GM10266 (cell line): ENCODE measurements around the gene NPIPA1.
"Not testable (repeated sequence)": the region's sequence is repeated elsewhere in the genome, so short reads cannot be mapped to it uniquely, and the experiment has no call there.

Source experiments
- DNase-seq: peaks from one replicate; pipeline ENCODE4 v3.0.0; 2012; ENCODE audit errors: extremely low spot score

NPIPA1 gene

DNA sequence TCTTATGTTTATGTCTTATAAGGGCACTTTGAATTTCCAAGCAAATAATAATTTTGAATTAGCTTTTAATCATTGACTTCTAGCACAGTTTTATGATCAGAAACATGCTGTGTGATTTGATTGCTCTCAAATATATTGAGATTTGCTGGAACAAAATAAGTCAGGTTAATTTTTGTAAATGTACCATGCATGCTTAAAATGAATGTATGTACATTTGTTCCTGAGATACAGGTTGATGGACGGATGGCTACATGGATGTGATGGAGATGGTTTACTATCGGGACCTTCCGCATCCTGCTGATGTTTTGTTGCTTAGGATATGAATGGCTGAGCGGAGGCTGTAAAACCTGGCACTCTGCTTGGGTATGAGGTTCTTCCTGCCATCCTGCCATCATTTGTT lies at the start of gene NPIPA1:
Gene NPIPA1, plus strand, starts transcription at position 301 of the 400 bp plus-strand sequence. Its CDS starts 0 bp downstream, at position 301.
- DNase-seq: not testable (repeated sequence)

DNA sequence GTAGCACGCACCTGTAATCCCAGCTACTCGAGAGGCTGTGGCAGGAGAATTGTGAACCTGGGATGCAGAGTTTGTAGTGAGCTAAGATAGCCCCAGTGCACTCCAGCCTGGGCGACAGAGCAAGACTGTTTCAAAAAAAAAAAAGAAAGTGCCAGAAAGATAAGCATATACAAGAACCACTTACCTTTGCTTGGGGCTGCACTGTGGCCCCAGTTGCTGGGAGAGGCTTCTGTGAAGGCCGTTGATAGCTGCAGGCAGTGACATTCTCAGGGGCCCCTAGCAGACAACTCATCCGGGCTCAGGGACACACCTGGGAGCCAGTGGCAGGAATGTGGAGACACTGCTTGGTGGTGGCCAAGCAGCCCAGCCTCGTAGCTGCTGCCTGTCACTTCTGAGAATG lies 45.1 kb upstream of the NPIPA1 start:
- not testable (repeated sequence) for DNase-seq

DNA sequence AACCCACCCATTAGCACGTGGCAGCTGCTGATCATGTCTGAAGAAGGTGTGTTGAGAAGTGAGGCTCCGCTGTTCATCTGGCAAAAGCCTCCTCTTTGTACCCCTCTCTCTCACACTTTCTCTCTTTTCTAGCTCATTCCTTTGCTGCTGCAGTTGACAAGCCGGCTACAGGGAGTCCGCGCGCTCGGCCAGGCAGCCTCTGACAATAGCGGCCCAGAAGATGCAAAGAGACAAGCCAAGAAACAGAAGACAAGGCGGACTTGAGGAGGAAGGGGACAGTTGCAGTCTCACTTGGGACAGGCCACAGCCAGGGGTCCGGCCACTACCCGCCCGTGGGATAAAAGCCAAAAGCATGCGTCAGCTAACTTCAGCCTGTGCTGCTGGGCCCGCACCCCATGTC lies 41.9 kb upstream of the NPIPA1 start:
- not testable (repeated sequence) for DNase-seq

DNA sequence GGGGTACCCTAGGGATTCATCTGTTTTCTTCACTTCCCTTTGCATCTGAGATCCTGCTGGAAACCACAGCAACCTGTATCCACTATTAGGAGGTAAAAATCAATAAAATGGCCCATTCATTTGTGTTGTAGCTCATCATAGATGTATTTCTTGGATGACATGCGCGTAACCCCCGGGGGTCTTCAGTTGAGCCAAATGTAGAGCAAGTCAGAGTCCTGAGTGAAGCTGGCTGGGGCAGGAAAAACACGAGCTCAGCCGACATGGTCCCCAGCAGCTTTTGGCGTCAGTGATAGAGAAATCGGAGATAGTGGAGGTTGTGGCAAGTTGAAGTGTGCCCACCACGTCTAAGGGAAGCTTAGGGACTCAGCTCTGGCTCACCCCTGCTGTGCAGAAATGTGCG lies 41.2 kb upstream of the NPIPA1 start:
- DNase-seq: not testable (repeated sequence)

DNA sequence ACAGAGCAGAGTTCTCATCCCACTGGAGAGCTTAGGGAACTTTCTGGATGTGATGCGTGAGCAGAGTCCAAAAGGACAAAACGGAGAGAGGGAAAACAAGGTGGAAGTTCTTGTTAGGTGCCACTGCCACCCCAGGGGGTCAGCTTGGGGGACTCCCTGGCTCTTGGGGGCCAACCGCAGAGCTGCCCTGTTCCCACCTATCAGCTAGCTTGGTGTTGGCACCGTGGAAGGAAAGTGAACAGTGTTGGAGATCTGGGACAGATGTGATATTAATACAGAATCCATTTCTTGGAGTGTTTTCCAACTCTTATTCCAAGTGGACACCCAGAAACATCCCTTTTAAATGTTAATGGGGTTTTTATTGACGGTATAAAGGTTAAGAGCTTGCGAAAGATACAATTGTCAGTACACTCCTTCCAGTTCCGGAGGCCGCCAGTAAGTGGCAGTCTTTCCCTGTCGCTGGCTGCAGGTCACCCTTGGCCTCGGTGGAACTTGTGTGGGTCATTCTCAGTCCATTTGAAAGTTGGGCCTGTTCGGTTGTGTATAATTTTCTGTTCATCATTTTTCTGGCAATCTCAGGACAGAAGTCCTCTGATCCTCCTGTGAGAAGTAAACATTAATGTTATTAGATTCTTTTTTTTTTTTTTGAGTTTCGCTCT lies 40.1 kb upstream of the NPIPA1 start:
- not testable (repeated sequence) for DNase-seq

DNA sequence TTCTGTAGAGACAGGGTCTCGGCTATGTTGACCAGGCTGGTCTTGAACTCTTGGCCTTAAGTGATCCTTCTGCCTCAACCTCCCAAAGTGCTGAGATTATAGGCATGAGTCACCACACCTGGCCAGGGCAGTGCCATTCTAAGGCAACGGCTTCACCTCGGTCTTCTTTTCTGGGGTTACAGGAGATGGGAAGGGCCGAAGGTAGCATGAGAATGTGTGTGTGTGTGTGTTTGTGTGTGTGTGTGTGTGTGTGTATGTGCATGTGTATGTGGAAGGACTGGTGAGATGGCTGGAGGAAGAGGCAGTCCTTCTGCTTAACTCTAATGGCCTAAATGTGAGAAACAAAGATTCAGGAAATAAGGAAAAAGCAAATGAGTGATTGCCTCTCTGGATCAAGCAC lies 39.1 kb upstream of the NPIPA1 start:
- not testable (repeated sequence) for DNase-seq

DNA sequence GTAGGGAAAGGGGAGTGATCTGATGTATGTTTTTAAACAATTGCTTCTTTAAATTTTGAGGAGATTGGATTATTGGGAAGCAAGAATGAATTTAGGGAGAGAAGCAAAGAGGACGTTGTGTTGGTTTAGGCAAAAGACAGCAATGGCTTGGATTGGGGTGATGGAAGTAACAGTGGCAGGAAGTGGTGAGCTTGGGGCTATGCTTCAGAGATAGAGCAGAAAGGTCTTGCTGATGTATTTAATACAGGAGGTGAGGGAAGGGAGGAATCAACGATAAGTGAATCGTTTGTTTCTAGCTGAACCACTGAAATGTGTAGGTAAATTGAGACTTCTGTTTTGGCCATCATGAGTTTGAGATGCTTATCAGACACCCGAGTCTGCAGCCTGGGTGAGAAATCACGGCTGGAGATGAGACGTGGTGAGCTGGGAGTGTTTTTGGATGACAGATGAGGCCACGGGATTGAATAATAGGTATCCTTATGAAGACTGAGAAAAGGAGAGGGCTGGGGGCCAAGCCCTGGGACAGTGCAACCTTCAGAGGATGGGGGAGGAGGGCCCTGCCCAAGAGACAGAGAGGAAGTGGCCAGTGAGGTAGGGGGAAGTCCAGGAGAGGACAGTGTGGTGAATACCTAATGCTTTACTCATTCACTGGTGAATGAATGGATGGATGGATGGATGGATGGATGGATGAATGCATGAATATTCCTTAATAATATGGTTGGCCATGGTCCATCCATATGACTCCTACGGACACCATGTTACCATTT lies 33.9 kb upstream of the NPIPA1 start:
- not testable (repeated sequence) for DNase-seq

DNA sequence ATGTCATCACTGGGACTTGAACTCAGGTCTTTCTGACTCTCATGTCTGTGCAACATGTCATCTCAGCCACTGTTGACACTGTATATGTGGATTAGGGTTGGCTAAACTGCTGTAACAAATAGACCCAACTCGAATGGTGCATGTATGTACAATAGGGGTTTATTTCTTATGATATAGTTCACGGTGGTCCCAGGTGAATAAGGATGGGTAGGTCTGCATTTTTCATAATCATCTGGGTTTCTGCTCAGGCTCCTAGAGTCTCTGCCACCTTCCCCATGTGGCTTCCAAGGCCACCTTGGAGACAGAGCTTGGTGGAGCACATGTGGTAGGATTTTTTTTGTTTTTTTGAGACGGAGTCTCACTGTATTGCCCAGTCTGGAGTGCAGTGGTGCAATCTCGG lies 27.5 kb upstream of the NPIPA1 start:
- not testable (repeated sequence) for DNase-seq

DNA sequence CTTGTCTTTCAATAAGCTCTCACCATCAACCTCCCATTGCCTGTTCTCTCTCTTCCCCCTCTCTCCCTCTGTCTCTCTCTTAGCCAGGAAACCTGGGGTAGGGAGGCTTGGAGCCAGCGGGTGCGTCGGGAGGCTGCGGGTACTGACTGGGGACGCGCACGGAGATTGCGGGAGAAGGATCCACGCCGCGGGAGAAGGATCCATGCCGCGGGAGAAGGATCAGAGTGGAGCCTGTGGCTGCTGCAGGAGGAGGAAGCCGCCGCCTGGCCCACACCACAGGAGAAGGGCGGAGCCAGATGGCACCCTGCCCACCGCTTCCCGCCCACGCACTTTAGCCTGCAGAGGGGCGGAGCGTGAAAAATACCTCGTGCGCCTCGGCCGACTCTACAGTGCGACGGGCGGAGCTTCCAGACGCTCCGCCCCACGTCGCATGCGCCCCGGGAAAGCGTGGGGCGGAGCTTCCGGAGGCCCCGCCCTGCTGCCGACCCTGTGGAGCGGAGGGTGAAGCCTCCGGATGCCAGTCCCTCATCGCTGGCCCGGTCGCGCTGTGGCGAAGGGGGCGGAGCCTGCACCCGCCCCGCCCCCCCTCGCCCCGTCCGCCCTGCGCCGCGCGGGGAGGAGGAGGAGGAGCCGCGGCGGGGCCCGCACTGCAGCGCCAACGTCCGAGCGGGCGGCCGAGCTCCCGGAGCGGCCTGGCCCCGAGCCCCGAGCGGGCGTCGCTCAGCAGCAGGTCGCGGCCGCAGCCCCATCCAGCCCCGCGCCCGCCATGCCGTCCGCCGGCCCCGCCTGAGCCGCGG lies 26.2 kb upstream of the NPIPA1 start:
- DNase-seq: not testable (repeated sequence)

DNA sequence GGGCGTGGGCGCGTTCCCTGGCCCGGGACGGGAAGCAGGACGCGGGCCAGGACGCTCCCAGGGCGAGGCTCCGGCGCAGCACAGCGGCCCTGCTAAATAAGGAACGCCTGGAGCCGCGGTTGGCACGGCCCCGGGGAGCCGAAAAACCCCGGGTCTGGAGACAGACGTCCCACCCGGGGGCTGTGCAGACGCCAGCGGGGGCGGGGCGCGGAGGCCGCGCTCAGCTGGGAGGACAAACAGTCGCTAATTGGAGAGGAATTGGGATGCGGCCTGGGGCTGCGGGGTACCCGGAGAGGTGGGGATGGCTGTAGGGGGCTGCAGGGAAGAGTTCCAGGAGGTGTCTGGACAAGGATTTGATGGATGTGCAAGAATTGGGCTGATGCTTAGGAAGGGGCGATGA lies 25.3 kb upstream of the NPIPA1 start:
- not testable (repeated sequence) for DNase-seq

DNA sequence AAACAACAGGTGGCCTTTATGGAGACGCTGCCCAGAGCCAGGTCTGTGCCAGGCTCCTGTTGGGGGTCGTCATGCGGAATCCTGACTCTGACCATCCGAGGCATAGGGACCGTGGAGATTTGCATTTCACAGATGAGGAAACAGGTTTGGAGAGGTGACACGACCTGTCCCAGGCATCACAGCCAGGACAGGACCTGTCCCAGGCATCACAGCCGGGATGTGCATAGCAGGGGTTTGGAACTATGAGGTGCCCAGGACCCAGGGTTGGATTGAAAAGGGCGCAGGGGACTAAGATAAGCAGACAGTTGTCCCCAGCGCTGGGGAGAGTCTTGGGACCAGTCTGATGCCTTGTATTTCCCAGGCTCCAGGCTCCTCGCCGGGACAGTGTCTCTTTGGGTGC lies 24.7 kb upstream of the NPIPA1 start:
- DNase-seq: not testable (repeated sequence)

DNA sequence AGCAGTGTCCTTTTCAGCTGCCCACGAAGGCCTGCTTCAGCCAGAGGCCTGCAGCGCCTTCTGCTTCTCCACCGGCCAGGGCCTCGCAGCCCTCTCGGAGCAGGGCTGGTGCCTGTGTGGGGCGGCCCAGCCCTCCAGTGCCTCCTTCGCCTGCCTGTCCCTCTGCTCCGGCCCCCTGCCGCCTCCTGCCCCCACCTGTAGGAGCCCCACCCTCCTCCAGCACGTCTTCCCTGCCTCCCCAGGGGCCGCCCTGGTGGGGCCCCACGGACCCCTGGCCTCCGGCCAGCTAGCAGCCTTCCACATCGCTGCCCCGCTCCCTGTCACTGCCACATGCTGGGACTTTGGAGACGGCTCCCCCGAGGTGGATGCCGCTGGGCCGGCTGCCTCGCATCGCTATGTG lies 18.7 kb upstream of the NPIPA1 start:
- DNase-seq: peak; percentile 4

DNA sequence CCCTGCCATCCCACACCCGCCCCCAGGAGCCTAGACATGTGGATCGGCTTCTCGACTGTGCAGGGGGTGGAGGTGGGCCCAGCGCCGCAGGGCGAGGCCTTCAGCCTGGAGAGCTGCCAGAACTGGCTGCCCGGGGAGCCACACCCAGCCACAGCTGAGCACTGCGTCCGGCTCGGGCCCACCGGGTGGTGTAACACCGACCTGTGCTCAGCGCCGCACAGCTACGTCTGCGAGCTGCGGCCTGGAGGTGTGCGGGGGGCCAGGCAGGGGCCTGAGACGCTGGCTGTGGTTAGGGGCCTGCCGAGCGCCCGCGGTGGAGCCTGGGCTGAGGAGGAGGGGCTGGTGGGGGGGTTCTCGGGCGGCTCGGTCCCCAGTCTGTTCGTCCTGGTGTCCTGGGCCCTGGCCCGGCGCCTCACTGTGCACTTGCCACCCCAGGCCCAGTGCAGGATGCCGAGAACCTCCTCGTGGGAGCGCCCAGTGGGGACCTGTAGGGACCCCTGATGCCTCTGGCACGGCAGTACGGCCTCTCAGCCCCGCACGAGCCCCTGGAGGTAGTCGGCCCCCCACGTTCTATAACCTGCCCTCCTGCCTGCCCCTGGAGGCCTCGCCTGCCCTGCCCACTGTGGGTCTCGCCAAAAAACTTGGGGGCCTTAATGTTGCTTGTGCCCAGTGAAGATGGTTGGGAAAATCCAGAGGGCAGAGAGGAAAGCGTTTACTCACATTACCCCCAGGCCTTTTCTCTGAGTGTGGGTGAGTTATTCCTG lies 17.2 kb upstream of the NPIPA1 start:
- DNase-seq: not testable (repeated sequence)

DNA sequence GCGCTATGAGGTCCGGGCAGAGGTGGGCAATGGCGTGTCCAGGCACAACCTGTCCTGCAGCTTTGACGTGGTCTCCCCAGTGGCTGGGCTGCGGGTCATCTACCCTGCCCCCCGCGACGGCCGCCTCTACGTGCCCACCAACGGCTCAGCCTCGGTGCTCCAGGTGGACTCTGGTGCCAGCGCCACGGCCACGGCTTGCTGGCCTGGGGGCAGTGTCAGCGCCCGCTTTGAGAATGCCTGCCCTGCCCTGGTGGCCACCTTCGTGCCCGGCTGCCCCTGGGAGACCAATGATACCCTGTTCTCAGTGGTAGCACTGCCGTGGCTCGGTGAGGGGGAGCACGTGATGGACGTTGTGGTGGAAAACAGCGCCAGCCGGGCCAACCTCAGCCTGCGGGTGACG lies 15.0 kb upstream of the NPIPA1 start:
- not testable (repeated sequence) for DNase-seq

DNA sequence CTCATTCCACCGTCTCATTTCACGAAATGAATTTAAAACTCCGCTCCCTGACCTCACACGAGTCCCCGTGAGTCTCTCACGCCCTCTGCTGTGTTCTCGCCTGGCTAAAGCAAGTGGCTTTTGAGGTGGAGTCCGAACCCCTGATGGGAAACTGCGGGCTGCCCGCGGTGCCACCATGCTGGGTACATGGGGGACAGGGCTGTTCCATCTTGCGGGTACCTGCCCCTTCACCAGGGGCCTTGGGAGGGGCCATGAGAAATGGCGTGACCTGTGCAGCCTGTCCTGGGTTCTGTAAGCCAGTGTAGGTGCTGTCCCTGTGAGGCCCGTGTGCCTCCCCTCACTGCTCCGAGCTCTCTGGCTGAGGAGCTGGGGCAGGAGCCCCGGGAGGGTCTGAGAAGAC lies 14.3 kb upstream of the NPIPA1 start:
- DNase-seq: not testable (repeated sequence)

DNA sequence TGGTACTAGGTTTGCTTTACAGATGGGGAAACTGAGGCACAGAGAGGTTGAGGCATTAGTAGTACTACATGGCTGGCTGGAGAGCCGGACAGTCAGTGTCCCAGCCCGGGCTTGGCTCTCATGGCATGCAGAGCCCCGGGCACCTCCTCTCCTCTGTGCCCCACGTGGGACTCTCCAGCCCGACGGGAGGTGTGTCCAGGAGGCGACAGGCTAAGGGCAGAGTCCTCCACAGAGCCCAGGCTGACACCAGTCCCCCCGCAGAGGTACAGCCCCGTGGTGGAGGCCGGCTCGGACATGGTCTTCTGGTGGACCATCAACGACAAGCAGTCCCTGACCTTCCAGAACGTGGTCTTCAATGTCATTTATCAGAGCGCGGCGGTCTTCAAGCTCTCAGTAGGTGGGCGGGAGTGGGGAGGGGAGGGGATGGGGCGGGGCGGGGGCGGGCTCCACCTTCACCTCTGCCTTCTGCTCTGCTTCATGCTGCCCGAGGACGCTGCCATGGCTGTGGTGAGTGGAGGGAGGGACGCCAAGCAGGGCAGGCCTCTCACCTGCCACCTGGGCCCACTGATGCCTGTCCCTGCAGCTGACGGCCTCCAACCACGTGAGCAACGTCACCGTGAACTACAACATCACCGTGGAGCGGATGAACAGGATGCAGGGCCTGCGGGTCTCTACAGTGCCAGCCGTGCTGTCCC lies 13.7 kb upstream of the NPIPA1 start:
- DNase-seq: not testable (repeated sequence)

DNA sequence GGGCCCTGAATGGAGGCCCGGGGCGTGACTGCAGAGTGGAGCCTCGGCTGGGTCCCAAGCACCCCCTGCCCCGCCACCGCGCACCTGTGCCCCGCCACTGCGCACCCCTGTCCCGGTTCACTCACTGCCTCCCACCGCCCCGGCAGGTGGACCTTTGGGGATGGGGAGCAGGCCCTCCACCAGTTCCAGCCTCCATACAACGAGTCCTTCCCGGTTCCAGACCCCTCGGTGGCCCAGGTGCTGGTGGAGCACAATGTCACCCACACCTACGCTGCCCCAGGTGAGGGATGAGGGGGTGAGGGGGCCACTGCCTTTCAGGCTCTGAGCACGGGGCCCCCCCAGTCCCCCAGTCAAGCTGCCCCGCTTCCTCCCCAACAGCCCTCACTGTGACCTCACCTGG lies 12.9 kb upstream of the NPIPA1 start:
- not testable (repeated sequence) for DNase-seq

DNA sequence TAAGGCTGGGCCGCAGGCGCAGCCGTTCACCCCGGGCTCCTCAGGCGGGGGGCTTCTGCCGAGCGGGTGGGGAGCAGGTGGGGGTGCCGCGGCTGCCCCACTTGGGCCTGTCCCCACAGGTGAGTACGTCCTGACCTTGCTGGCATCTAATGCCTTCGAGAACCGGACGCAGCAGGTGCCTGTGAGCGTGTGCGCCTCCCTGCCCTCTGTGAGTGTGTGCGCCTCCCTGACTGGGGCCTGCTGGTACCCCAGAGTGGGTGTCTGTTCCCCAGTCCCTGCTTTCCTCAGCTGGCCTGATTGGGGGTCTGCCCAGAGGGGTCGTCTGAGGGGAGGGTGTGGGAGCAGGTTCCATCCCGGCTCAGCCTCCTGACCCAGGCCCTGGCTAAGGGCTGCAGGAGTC lies 12.3 kb upstream of the NPIPA1 start:
- not testable (repeated sequence) for DNase-seq

DNA sequence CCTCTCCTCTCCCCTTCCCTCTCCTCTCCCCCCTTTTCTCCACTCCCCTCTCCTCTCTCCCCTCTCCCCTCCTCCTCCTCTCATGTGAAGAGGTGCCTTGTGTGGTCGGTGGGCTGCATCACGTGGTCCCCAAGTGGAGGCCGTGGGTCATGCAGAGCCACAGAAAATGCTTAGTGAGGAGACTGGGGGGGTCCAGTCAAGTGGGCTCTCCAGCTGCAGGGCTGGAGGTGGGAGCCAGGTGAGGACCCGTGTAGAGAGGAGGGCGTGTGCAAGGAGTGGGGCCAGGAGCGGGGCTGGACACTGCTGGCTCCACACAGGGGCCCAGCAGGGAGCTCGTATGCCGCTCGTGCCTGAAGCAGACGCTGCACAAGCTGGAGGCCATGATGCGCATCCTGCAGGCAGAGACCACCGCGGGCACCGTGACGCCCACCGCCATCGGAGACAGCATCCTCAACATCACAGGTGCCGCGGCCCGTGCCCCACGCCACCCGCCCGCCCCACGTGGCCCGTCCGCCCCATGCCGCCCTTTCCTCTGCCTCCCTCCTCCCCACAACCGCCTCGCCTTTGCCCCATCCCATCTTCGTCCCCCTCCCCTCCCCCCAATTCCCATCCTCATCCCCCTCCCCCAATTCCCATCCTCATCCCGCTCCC lies 9.1 kb upstream of the NPIPA1 start:
- DNase-seq: peak; percentile 45

DNA sequence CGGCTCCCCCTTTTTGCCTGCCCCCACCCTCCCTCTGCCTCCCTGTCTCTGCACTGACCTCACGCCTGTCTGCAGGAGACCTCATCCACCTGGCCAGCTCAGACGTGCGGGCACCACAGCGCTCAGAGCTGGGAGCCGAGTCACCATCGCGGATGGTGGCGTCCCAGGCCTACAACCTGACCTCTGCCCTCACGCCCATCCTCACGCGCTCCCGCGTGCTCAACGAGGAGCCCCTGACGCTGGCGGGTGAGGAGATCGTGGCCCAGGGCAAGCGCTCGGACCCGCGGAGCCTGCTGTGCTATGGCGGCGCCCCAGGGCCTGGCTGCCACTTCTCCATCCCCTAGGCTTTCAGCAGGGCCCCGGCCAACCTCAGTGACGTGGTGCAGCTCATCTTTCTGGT lies 8.1 kb upstream of the NPIPA1 start:
- DNase-seq: not testable (repeated sequence)
